Activated CD8-positive, alpha-beta T cell treated with anti-CD3 and anti-CD28 coated beads for 36 hours (primary cell): ENCODE measurements around the gene ANGPT4. TPM values are rescaled to one million over a fixed set of nuclear protein-coding genes. Genes with fewer than 3 reads are reported as not detected.

Experiments
- ATAC-seq: fragments of 200-7000 bp; cut with Tn5 transposase; one replicate; pipeline ENCODE4 v1.10.0; 2021; ENCODE audit warnings: mild to moderate bottlenecking, moderate library complexity
- CTCF ChIA-PET: fragments of 350-600 bp; sonication (Branson Sonifier 250); formaldehyde crosslinking; loops from one replicate; lab custom pipeline; 2021; ENCODE audit warnings: antibody characterized with exemption; lab: Charles Lee
- POLR2A ChIA-PET: fragments of 350-600 bp; sonication (Branson Sonifier 250); formaldehyde crosslinking; loops from one replicate; lab custom pipeline; 2021; ENCODE audit warnings: antibody characterized with exemption; lab: Charles Lee
- DNase-seq: peaks from one replicate; pipeline ENCODE4 v3.0.0-alpha.2; 2020
- H3K27ac Mint-ChIP-seq: one replicate; pipeline ENCODE4 v1.8.0; 2021; ENCODE audit warnings: mild to moderate bottlenecking, mixed read lengths
- H3K27me3 Mint-ChIP-seq: one replicate; pipeline ENCODE4 v1.8.0; 2021; ENCODE audit warnings: mixed read lengths
- H3K36me3 Mint-ChIP-seq: one replicate; pipeline ENCODE4 v1.8.0; 2021; ENCODE audit warnings: low read depth, mixed read lengths
- H3K4me1 Mint-ChIP-seq: one replicate; pipeline ENCODE4 v1.8.0; 2021; ENCODE audit warnings: low read depth, mixed read lengths
- H3K4me3 Mint-ChIP-seq: one replicate; pipeline ENCODE4 v1.8.0; 2021; ENCODE audit warnings: mild to moderate bottlenecking, moderate library complexity, mixed read lengths
- H3K9me3 Mint-ChIP-seq: one replicate; pipeline ENCODE4 v1.8.0; 2021; ENCODE audit warnings: mixed read lengths
- CTCF ChIP-seq: fragments of 200-600 bp; IDR thresholded peaks from one replicate; pipeline ENCODE4 v1.8.0; 2022; ENCODE audit warnings: antibody characterized with exemption, mild to moderate bottlenecking
- intact Hi-C: fragments of 100-400 bp; cut with micrococcal nuclease; formaldehyde crosslinking; loops from one replicate; pipeline ENCODE4 v1.10.0; 2022
- total RNA-seq, 2 experiments: library from RNA; stranded (reverse); gene quantifications; one replicate each; pipeline ENCODE4 v1.2.3, GENCODE V29; 2021

ANGPT4 gene
- total RNA-seq, 2 experiments from 2014 or later = not detected

- H3K27ac Mint-ChIP-seq = no peak overlapping the region
- H3K36me3 Mint-ChIP-seq = no peaks in the 10 kb centered on the region
- ChIA-PET POLR2A (no interaction called here), CTCF (no interaction called here)
- H3K4me3 Mint-ChIP-seq = no peak overlapping the region
- ATAC-seq (no peak), DNase-seq (no peak)
- TF ChIP-seq CTCF = no peak
- no peaks in the 10 kb centered on the region for H3K27me3 Mint-ChIP-seq
- H3K9me3 Mint-ChIP-seq = no peaks in the 10 kb centered on the region
- no peaks in the 10 kb centered on the region for H3K4me1 Mint-ChIP-seq
- intact Hi-C loops = no loop called here
Measured at GRCh38 chr20:868279-868678, 47.9 kb downstream of the ANGPT4 start.

- Mint-ChIP-seq H3K27me3 (no peaks in the 10 kb centered on the region), H3K4me3 (no peak overlapping the region), H3K36me3 (no peaks in the 10 kb centered on the region), H3K9me3 (no peaks in the 10 kb centered on the region), H3K4me1 (no peaks in the 10 kb centered on the region), H3K27ac (no peak overlapping the region)
- ATAC-seq (no peak), DNase-seq (no peak)
- POLR2A ChIA-PET = no interaction called here
- intact Hi-C loops = no loop called here
- CTCF ChIA-PET = no interaction called here
- no peak for TF ChIP-seq CTCF
Measured at GRCh38 chr20:865440-865839, 50.7 kb downstream of the ANGPT4 start.

GRCh38 chr20:860891-861290 lies 55.2 kb downstream of the ANGPT4 start:
- intact Hi-C loops = no loop called here
- TF ChIP-seq CTCF = no peak
- Mint-ChIP-seq H3K27ac (no peak overlapping the region), H3K27me3 (no peaks in the 10 kb centered on the region), H3K4me3 (no peak overlapping the region), H3K36me3 (no peaks in the 10 kb centered on the region), H3K9me3 (no peaks in the 10 kb centered on the region), H3K4me1 (peaks cover 39% of the 10 kb centered on the region)
- ChIA-PET CTCF (no interaction called here), POLR2A (interaction anchor here (1.3 kb wide), 1 partner anchor 10 kb away, joined by 6 read pairs; no protein-coding TSS in a partner anchor)
- DNase-seq (no peak), ATAC-seq (no peak)

- intact Hi-C loops = no loop called here
- Mint-ChIP-seq H3K27ac (peak overlapping the region; percentile 67), H3K27me3 (no peaks in the 10 kb centered on the region), H3K4me3 (no peak overlapping the region), H3K4me1 (peaks cover 48% of the 10 kb centered on the region), H3K36me3 (no peaks in the 10 kb centered on the region), H3K9me3 (no peaks in the 10 kb centered on the region)
- ATAC-seq (peak; percentile 28), DNase-seq (no peak)
- CTCF ChIA-PET = interaction anchor here (1.1 to 1.2 kb wide), 2 partner anchors 13 to 97 kb away, joined by 6 to 7 read pairs; no protein-coding TSS in a partner anchor
- POLR2A ChIA-PET = interaction anchor here (0.7 to 1.3 kb wide), 2 partner anchors 9 to 14 kb away, joined by 3 to 6 read pairs; no protein-coding TSS in a partner anchor
- TF ChIP-seq CTCF = no peak
Measured at GRCh38 chr20:859751-860231, 56.3 kb downstream of the ANGPT4 start.

- H3K4me1 Mint-ChIP-seq = peaks cover 62% of the 10 kb centered on the region
Measured at GRCh38 chr20:858011-858410, 58.1 kb downstream of the ANGPT4 start.

More at GRCh38 chr20:858011-858410, 58.1 kb downstream of the ANGPT4 start:
- Mint-ChIP-seq H3K36me3 (peaks cover 2% of the 10 kb centered on the region), H3K4me3 (no peak overlapping the region), H3K27ac (no peak overlapping the region), H3K27me3 (no peaks in the 10 kb centered on the region), H3K9me3 (peaks cover 5% of the 10 kb centered on the region)
- no peak for ATAC-seq
- intact Hi-C loops = no loop called here
- DNase-seq = no peak
- ChIA-PET CTCF (interaction anchor here (1.1 to 1.5 kb wide), 2 partner anchors 99 to 212 kb away, joined by 3 read pairs; no protein-coding TSS in a partner anchor), POLR2A (no interaction called here)
- TF ChIP-seq CTCF = no peak
